Peyer's patch (tissue), 4 donors: ENCODE results near the gene ANO4. TPM values are rescaled to one million over a fixed set of nuclear protein-coding genes. Genes with fewer than 3 reads are reported as not detected.
"Not testable (repeated sequence)": the region's sequence is repeated elsewhere in the genome, so short reads cannot be mapped to it uniquely, and the experiment has no call there.

Source experiments
- DNase-seq, 3 donors: peaks; one replicate each; pipeline ENCODE4 v3.0.0-alpha.2; 2017 to 2019
- H3K27ac ChIP-seq, 4 donors: fragments of 200-600 bp; sonication (generic); one replicate each; pipeline ENCODE4 v1.5.1; 2016 to 2019
- H3K27me3 ChIP-seq, 2 donors: fragments of 200-600 bp; sonication (generic); one replicate each; pipeline ENCODE4 v1.5.1; 2019
- H3K36me3 ChIP-seq, 3 donors: fragments of 200-600 bp; sonication (generic); one replicate each; pipeline ENCODE4 v1.5.1; 2016 to 2019
- H3K4me1 ChIP-seq, 4 donors: fragments of 200-600 bp; sonication (generic); one replicate each; pipeline ENCODE4 v1.5.1; 2016 to 2019
- H3K4me3 ChIP-seq, 4 donors: fragments of 200-600 bp; sonication (generic); 1 replicate in 3 of 4; 2 replicates in 1 of 4; pipeline ENCODE4 v1.5.1; 2016 to 2019; ENCODE audit warnings: mild to moderate bottlenecking in 1 of 4
- H3K9me3 ChIP-seq, 4 donors: fragments of 200-600 bp; sonication (generic); one replicate each; pipeline ENCODE4 v1.5.1; 2016 to 2019; ENCODE audit warnings: mild to moderate bottlenecking in 1 of 4
- CTCF ChIP-seq, 6 experiments: fragments of 450-650 bp in 4 of 6; fragments of 200-600 bp in 2 of 6; sonication (generic) in 1 of 6; IDR thresholded peaks; one replicate each; pipeline ENCODE4 v1.5.1; 2017 to 2019; ENCODE audit warnings: antibody characterized with exemption in 6 of 6, mild to moderate bottlenecking in 3 of 6, moderate library complexity in 1 of 6
- POLR2A ChIP-seq, 2 donors: fragments of 450-650 bp; IDR thresholded peaks; one replicate each; pipeline ENCODE4 v1.5.1; 2017; ENCODE audit warnings: antibody characterized with exemption in 2 of 2, mild to moderate bottlenecking in 2 of 2, moderate library complexity in 2 of 2
- total RNA-seq, 4 donors: library from RNA; depleted of rRNA; stranded (reverse); fragments of >200 nt; gene quantifications; one replicate each; pipeline ENCODE4 v1.1.0, GENCODE V29; 2016

The ANO4 gene
- total RNA-seq, 4 donors from 2014 or later, result 1.7 TPM; not detected in 3

DNA sequence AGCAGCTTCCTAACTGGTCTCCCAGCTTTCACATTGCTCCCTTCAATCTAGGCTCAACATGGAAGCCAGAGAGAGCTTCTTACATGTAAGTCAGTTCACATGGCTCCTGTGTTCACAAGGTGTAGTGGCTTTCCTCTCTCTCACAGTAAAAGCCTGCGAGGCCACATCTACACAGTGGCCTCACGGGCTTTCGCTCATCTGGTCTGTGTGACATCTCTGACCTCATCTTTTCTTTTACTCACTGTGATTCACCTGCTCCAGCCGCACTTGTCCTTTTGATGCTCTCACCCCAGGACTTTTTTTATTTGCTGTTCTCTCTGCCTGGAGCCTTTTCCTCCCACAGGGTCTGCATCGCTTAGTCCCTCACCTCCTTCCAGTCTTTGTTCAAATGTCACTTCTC, 293.3 kb downstream of the ANO4 start:
- Histone ChIP-seq H3K27me3 (no peaks in the 10 kb centered on the region), H3K4me1 (no peaks in the 10 kb centered on the region), H3K9me3 (no peaks in the 10 kb centered on the region), H3K27ac (no peak overlapping the region), H3K4me3 (no peak overlapping the region), H3K36me3 (no peaks in the 10 kb centered on the region)
- TF ChIP-seq POLR2A (IDR thresholded peaks at IDR 0.05), result no peak
- TF ChIP-seq CTCF (IDR thresholded peaks at IDR 0.05), result no peak
- no peak for DNase-seq

DNA sequence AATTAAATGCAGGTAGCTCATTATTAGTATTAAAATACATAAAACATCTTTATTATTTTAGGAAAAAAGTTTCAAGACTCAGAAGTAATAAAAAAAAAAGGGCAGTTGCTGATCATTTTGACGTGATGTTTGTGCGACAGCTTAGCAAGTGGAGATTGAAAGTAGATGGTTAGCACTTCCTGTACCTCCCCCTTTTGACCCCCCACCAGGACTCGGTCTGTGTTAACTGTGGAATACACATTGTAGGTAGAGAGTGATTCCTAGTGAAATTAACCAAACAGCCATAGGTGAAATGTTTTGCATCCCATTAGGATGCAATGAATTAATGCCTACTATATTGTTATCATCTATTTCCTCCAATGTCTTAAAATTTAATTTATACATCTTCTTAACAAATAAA, 294.7 kb downstream of the ANO4 start:
- Histone ChIP-seq H3K9me3 (no peaks in the 10 kb centered on the region), H3K27ac (no peak overlapping the region), H3K36me3 (no peaks in the 10 kb centered on the region), H3K27me3 (no peaks in the 10 kb centered on the region), H3K4me1 (no peaks in the 10 kb centered on the region), H3K4me3 (no peak overlapping the region)
- no peak for DNase-seq
- TF ChIP-seq CTCF (IDR thresholded peaks at IDR 0.05) (no peak), POLR2A (IDR thresholded peaks at IDR 0.05) (no peak)

- not testable (repeated sequence) for H3K4me3 ChIP-seq, DNase-seq, H3K4me1 ChIP-seq, H3K27me3 ChIP-seq, H3K27ac ChIP-seq, H3K36me3 ChIP-seq, H3K9me3 ChIP-seq
Observed at GRCh38 chr12:101090222-101090621, 295.6 kb downstream of the ANO4 start.

DNA sequence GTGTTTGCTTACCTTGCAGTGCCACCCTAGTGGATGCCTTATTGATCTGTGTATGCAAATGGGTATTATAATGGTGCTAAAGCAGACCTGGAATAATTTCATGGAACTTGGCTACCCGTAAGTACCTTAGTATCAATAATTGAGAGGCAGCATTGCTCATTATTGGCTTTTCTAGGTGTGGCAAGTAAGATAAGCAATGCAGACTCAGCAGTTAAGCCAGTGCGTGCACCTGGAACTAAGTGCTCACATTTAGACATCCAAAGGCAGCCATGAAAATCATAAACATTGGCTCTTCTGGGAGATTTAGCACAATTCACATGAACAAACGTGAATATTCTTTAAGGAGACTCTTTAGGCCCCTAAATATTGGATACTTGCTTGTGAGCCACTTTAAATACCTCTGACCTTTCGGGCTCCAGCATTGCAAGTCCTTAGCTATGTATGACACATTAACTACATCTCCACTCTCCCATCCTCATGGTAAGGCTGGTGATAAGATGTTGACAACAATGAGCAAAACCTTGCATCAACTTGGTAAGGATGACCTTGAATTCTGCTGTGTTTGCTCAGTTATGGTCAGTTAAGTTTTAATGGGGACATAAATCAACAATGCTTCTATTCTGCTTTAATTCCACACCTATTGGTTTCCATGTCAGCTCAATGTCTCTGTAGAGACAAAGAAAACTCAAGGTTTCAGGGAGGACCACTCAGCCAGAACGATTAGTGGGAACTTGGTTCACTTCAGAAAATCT, 303.4 kb downstream of the ANO4 start:
- no peak overlapping the region for H3K4me3 ChIP-seq
- no peaks in the 10 kb centered on the region for H3K27me3 ChIP-seq
- no peaks in the 10 kb centered on the region for H3K9me3 ChIP-seq
- no peak for DNase-seq
- H3K4me1 ChIP-seq, result no peaks in the 10 kb centered on the region
- H3K36me3 ChIP-seq, result no peaks in the 10 kb centered on the region
- H3K27ac ChIP-seq, result no peak overlapping the region
- TF ChIP-seq CTCF (IDR thresholded peaks at IDR 0.05) (no peak), POLR2A (IDR thresholded peaks at IDR 0.05) (no peak)

- Histone ChIP-seq H3K36me3 (no peaks in the 10 kb centered on the region), H3K9me3 (no peaks in the 10 kb centered on the region), H3K4me3 (no peak overlapping the region), H3K4me1 (no peaks in the 10 kb centered on the region), H3K27ac (no peak overlapping the region), H3K27me3 (no peaks in the 10 kb centered on the region)
- no peak for DNase-seq
- TF ChIP-seq POLR2A (IDR thresholded peaks at IDR 0.05) (no peak), CTCF (IDR thresholded peaks at IDR 0.05) (no peak)
Observed at GRCh38 chr12:101107032-101107763, 312.6 kb downstream of the ANO4 start.

- TF ChIP-seq CTCF (IDR thresholded peaks at IDR 0.05), result no peak
- TF ChIP-seq POLR2A (IDR thresholded peaks at IDR 0.05), result no peak
- H3K27me3 ChIP-seq, result no peaks in the 10 kb centered on the region
- DNase-seq, result no peak
- H3K9me3 ChIP-seq, result no peaks in the 10 kb centered on the region
- no peaks in the 10 kb centered on the region for H3K4me1 ChIP-seq
- H3K36me3 ChIP-seq, result no peaks in the 10 kb centered on the region
- H3K4me3 ChIP-seq, result no peak overlapping the region
- no peak overlapping the region for H3K27ac ChIP-seq
Observed at GRCh38 chr12:101108130-101108529, 313.6 kb downstream of the ANO4 start.
